HG03196 (cell line): ENCODE measurements around the gene TXNRD1.
"Not testable (repeated sequence)": the region's sequence is repeated elsewhere in the genome, so short reads cannot be mapped to it uniquely, and the experiment has no call there.

Experiments used
- ATAC-seq: cut with Tn5 transposase; IDR thresholded peaks from one replicate; pipeline ENCODE4 v1.9.1; 2021; ENCODE audit not compliant: unreplicated experiment

TXNRD1 gene

DNA sequence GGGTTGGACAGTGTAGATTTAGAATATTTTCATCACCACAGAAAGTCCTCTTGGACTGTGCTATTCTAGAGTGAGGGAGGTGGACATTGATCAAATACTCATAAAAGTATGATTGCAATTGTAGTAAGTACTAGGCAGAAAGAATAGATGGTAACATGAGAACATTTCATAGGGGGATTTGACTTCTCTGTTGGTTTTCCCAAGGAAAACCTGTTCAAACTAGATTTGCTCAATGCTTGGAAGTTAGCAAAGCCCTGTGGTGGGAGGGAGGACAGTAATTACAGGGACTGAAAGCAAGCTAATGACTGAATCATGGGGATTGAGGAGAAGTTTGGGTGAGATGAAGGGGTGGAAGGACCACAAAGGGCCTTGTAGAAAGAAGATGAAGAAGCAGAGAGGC lies 63.6 kb downstream of the TXNRD1 start:
- ATAC-seq: no peak

DNA sequence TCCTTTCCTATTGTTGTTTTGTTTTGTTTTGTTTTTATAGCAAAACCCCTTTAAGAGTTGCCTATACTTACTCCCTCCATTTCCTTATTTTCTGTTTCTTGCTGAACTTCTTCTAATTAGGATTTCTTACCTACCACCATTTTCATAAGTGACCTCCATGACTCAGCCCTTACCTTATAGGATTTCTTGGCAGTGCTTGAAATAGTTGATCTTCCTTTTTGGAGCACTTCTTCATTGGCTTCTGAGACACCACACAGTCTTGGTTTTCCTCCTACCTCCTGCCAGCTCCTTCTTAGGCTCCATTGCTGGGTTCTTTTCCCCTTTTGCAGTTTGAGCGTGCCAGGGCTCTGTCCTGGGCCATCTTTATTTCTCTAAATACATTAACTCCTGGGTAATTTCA lies 64.5 kb downstream of the TXNRD1 start:
- no peak for ATAC-seq

DNA sequence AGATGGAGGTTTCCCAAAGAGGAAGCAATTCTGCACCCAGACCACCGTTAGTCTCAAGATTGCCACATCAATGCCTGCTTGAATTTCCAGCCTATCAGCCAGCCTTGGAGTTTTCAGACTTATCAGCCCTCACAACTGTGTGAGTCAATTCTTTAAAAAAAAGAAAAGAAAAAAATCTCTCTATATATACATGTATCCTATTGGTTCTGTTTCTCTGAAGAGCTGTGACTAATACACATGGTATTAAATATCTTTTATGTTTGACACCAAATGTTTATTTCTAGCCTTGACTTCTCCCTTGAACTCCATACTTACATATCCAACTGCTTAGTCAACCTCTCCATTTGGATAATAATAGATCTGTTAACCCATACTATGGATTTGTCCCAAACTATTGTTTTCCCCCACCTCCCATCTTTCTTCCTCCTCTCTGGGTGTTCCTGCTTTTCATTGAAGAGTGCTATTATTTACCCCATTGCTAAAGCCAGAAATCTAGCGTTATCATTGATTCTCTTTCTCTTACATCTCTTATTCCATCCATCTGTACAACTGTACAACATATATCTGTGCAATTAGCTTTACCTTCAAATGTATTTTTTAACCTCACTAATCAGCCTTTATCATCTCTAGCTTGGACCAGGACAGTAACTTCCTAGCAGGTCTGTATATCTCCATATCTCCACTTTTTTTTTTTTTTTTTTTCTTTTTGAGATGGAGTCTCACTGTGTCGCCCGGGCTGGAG lies 65.3 kb downstream of the TXNRD1 start:
- ATAC-seq: no peak

DNA sequence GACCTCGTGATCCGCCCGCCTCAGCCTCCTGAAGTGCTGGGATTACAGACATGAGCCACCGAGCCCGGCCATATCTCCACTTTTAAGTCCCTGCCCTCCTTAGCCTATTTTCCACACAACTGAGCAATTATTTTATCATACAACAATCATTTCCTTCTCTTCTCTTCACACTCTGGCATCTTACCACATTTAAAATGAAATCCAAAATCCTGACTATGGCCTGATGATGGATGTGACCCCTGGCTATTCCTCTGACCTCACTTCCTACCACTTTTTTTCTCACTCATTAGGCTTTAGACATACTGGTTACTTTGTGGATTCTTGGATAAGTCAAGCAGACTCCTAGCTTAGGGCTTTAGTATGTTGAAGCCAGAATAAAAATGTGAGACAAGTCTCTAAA lies 66.1 kb downstream of the TXNRD1 start:
- ATAC-seq: no peak

DNA sequence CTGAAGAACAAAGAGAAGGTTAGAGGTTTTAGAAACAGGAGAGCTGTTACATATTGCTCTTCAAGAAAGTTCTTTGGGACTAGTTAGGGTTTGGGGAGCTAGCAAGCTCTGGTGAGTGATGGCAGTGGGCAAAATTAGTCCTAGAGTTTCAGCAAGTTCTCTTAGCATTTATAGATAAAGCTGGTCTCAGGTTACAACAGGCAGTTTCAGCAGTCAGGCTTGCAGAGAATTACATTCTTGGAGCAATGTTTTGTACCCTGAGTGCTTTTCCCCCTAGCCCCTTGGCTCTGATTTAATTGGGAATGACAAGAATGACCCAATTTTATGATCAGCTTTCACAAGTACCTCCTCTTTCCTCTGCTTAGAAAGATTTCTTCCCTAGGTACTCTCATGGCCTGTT lies 66.5 kb downstream of the TXNRD1 start:
- no peak for ATAC-seq

DNA sequence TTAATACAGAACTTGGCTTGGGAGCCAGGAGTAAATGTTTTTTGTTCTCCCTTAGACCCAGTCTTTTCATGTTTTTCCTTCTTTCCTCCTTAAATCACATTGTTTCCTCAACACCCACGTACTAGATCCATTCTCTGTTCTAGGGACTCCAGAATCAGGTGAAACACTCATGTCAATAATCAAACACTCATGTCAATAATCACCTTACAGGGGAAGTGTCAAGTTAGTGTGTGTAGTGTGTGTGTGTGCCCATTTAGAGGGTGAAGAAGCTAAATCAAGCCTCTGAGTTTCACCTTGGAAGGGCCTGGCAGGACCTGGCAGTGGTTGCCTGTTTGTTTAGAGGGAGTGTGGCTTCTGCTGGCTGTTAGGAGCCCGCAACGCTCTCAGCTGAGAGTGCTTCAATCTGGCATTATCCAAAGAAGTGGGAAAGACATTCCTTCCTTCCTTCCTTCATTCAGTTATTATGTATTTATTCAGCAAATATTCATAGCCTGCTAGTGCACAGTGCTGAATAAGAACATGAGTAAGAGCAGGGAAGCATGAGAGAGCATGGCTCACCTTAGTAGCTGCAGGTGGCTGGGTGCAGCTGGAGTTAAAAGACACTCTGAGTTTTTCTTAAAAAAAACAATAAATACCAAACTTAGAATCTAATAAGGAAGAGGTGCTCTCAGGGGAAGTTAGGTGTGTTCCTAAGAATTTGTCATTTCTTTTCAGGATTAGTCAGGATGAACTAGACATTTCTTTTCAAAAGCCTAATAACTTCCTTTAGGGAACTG lies 70.3 kb downstream of the TXNRD1 start:
- peak; percentile 1 for ATAC-seq

DNA sequence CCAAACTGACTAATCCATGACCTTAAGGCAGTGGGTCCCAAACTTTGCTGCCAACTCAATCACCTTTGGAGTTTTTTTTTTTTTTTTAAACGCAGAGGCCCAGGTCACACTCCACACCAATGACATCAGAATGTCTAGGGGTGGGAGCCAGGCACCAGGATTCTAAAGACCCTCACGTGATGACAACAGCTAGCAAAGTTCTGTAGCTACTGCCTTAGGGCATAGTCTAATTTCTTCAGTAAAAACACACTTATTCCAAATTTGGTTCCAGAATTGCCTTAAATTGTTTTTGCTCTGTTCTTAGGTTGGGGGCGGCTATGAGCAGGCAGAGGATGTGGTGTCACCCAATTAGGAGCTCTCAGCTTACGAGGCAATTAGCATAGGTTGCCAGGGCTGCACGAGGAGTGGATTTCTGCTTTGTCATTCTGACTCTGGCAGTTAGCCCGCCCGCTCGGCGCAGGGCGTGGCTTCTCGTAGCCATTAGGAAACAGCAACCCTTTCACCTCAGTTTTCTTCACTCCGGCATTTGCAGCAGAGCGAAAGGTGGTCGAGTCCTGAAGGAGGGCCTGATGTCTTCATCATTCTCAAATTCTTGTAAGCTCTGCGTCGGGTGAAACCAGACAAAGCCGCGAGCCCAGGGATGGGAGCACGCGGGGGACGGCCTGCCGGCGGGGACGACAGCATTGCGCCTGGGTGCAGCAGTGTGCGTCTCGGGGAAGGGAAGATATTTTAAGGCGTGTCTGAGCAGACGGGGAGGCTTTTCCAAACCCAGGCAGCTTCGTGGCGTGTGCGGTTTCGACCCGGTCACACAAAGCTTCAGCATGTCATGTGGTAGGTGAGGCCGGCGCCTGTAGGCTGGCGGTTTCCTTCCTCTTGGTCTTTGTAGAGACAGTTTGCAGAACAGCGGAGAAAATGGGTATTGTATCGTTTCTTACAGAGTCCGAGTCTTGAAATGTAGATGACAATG lies 71.2 kb downstream of the TXNRD1 start:
- peak; percentile 86 for ATAC-seq

DNA sequence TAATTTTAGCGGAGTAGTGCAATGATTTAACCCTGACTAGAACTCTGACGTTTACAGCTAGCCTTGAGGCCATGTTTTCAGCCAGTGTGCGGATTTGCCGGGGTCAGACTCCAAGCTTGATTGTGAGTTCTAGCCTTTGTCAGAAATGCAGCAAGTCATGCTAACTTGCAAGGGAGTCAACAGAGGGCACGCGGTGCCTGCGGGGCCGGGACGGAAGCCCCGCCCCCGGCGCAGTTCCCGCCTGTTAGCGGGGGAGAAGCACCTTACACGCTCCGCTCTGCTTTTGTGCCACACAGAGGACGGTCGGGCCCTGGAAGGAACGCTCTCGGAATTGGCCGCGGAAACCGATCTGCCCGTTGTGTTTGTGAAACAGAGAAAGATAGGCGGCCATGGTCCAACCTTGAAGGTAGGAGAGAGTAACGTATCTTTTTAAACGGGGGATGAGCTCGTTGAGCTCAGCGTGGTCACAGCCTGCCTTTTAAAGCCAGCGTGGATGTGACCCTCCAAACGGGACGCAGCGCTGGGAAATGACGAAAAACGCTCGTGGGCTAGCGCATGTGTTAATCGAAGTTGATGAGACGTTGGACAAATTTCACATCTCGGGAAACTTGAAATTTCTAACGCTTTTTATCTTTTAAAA lies 73.2 kb downstream of the TXNRD1 start:
- peak; percentile 47 for ATAC-seq

DNA sequence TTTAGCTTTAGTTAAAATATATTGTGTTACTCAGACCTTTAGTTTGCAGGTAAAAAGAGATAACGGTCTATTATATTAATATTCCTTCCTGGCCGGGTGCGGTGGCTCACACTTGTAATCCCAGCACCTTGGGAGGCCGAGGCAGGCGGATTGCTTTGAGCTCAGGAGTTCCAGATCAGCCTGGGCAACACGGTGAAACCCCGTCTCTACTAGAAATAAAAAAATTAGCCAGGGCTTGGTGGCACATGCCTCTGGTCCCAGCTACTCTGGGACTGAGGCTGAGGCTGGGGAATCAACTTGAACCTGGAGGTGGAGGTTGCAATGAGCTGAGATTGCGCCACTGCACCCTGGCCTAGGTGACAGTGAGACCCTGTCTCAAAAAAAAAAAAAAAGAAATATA lies 74.7 kb downstream of the TXNRD1 start:
- no peak for ATAC-seq

DNA sequence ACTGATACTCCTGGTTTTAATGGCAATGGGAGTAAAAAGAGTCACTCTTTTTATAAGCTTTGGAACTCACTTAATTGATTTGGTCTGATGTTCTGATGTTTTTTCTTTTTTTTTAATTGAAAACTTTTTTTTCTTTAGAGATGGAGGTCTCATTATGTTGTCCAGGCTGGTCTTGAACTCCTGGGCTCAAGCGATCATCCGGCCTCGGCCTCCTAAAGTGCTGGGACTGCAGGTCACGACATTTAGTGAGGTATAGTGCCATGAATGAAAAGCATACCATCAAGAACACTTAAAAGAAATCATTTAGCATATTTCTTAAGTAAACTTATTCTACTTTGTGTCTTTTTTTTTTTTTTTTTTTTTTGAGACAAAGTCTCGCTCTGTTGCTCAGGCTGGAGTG lies 75.3 kb downstream of the TXNRD1 start:
- ATAC-seq: no peak

DNA sequence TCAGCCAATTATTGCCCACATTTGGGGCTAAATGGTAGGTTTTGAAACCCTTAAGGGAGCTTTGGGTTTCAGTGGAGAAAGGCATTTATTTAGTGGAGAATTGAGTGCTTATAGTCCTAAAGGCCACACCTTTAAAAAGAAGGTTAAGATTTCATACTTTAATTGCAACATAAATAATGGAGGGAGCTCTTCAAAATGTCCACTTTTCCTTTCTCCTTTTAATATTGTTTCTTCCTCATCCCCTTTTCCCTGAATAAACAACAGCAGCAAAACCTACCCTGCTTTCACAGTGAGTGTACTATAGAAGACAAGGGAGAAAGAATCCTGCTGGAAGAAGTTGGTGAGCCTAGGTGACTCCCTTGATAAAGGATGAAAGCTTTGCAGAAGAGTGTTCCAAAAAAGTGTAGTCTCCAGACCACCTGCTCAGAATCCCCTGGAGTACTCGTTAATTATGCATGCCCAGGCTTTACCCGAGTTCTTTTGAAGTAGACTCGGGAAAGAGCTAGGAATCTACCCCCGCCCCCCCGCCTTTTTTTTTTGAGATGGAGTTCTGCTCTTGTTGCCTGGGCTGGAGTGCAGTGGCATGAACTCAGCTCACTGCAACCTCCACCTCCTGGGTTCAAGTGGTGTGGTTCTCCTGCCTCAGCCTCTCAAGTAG lies 76.4 kb downstream of the TXNRD1 start:
- no peak for ATAC-seq

DNA sequence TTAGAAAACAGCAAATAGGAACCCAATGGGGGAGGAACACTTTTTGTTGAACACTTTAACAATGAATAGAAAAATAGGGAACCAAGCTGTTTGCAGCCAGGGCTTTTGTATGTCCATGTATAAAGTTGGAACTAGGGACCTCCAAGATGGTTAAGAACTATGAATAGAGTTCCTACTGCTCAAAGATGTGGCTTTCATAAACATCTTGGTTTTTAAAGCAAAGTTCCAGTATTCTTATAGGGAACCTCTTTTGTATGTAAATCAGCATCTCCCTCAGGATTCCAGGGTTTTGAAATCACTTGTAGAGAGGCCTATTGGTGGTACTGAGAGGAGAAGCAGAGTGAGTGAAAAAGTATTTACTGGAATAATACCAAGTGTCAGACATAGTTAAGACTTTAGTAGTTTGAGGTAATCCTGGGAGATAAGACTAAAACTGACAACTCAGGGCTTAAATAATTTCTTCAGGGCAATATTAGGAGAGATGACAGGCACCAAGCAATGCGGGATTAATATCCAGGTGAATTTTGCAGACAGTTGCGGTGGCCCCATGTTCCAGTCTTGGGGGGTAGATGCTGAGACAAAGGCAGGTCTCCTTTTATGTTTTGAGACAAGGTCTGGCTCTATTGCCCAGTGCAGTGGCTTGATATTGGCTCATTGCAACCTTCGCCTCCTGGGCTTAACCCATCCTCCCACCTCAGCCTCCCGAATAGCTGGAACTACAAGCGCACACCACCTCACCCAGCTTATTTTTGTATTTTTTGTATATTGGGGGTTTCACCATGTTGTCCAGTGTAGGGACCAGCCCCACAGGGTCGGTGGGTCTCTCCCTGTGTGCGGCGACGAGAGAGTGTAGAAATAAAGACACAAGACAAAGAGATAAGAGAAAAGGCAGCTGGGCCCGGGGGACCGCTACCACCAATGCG lies 77.6 kb downstream of the TXNRD1 start:
- ATAC-seq: no peak

DNA sequence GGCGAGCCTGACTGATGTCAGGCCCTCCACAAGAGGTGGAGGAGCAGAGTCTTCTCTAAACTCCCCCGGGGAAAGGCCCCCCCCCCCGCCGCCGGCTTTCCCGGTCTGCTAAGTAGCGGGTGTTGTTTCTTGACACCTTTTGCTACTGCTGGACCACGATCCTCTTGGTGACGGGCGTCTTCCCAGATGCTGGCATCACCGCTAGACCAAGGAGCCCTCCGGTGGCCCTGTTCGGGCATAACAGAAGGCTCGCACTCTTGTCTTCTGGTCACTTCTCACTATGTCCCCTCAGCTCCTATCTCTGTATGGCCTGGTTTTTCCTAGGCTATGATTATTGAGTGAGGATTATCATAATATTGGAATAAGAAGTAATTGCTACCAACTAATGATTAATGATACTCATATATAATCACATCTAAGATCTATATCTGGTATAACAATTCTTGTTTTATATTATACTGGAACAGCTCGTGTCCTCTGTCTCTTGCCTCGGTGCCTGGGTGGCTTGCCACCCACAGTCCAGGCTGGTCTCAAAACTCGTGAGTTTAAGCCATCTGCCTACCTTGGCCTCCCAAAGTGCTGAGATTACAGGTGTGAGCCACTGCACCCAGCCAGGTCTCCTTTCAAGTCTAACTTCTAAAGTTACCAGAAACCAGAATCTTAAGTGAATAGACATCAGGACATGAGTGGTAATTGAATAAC lies 78.7 kb downstream of the TXNRD1 start:
- not testable (repeated sequence) for ATAC-seq

DNA sequence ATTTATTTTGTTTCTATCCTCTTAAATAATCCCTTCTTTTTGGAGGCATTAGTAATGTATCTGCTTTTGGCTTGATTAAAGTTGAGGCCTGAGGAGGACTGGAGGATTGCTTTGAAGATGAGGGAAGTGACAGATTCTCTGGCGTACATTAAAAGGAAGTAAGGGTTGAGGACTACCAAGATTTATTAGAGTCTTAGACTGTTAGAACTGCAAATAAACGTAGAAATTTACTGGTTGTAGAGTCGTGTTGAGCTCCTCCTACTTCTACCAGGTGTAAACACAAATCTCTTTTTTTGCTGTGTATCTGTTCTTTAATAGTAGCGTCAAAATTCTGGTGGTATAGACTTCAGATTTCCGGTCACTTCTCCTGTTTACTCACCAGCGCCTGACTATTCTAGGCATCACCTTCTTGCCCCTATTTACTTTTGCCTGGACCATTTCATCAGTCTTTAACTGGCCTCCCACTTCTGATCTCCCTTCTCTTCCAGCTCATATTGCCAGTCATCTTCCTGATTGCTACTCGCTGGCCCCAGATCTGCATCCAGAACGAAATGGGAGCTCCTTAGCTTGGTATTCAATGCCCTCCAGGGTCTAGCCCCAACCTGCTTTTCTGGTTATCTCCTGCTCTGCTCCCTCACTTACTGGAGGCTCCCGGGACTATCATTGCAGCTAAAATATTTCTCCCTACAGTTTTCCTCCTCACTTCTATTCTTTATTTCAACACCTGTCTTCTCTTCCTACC lies 79.5 kb downstream of the TXNRD1 start:
- ATAC-seq: no peak

DNA sequence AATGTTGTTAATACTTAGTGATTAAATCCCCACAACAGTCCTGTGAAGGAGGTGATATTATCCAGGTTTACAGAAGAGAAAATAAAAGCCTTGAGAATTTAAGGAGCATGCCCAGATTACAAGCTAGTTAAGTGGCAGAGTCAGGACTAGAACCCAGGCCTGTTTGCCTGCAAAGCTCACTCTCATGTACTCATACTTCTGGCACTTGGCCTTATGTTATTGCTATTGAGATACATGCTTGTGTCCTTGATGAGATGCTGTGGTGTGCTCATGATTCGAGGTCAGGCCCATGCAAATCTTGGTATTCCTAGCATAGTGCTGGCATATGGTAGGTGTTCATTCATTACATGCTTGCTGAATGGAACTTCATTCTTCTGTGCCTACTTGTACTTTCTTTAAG lies 80.4 kb downstream of the TXNRD1 start:
- no peak for ATAC-seq

DNA sequence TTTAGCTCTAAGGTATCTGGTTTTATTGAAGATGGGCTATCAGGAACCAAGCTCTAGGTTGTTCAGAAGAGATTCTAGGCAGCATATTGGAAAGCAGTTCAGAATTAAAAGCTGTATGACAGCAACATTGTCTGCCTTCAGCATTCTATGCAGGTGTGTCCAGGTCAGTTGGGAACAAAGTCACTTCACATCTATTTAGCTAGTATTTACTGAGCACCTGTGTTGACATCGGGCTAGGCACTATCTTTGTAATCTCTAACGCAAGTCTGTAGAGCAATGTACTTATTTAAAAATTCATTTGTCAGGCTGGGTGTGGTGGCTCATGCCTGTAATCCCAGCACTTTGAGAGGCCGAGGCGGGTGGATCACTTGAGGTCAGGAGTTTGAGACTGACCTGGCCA lies 81.1 kb downstream of the TXNRD1 start:
- no peak for ATAC-seq

DNA sequence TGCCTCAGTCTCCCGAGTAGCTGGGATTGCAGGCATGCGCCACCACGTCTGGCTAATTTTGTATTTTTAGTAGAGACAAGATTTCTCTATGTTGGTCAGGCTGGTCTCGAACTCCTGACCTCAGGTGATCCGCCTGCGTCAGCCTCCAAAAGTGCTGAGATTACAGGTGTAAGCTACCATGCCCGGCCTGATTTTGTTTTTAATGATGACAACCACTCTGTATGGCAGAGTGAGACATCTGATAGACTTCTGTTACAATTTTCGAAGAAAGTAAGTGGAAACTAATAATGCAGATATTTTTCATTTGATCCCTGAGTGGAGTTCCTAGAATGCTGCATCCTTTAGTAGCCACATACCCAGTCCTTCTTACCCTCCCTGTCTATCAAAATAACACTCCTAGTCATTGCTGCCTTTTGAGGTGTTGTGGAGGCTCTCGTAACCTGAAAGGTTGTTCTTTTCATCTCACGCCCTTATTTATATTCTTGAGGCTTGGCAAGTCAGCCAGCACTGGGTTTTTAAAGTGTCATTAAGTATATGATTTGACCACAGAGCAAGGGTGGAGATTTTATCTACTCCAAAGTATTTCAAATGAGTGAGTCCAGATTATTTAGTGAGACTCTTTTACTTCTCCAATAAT lies 82.0 kb downstream of the TXNRD1 start:
- no peak for ATAC-seq
